SK-N-MC (cell line): ENCODE measurements around the gene RHOU.
A peak's percentile ranks its signal among the peaks of the same experiment; 100 is the strongest.

Experiments
- EZH2 ChIP-seq: fragments of 200-600 bp; sonication (generic); IDR thresholded peaks from one replicate; pipeline ENCODE4 v1.6.1; 2017; ENCODE audit warnings: antibody characterized with exemption
- FOXP2 ChIP-seq: optimal IDR thresholded peaks from 2 replicates; pipeline ENCODE3; 2011; ENCODE audit warnings: mild to moderate bottlenecking, moderate library complexity; ENCODE audit not compliant: insufficient read depth; ENCODE audit errors: extremely low read length, control extremely low read depth
- POLR2AphosphoS5 ChIP-seq: IDR thresholded peaks from 2 replicates; pipeline ENCODE4 v1.6.1; 2012; ENCODE audit warnings: mild to moderate bottlenecking, low read depth, low read length, borderline replicate concordance

DNA sequence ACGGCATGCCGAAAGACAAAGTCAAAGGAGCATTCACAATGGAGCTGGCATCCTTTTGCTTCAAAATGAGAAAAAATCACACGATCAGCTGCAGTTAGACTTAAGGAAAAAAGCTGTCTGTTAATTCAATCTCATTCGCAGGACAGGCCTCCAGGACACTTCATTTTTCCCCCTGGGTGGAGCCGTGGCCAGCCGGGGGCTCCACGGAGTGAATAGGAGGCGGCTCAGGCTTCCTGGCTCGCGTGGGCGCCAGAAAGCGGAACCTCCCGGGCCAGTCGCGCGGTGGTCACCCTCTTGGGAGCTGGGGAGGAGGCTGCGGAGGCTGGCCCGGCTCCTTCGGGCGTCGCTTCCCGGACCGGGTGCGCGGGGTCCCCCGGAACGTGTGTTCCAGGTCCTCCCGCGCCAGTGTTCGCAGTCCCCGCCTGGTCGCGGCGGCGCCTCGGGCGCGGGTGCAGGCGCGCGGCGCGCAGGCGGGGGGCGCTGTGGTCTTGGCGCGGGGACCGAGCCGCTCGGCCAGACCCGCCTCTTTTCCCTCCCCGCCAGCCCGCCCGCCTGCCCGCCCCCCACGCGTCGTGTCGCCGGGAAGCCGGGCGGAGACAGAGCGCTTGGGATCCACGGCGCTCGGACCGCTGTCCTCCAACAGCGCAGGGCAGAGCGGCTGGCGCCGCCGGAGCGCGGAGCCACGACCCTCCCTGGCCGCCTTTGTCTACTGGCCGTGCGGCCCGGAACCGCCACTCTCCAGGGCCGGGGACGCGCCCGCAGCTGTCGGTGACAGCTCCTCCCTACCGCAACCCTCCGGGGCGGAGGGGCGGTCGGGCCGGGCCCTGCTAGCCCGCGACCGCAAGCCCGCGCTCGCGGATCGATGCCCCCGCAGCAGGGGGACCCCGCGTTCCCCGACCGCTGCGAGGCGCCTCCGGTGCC lies at the start of gene RHOU:
- TF ChIP-seq EZH2 (peak; percentile 61), POLR2AphosphoS5 (no peak), FOXP2 (no peak)
